HG03135 (cell line): ENCODE measurements around the gene EML6.

Experiments
- ATAC-seq: cut with Tn5 transposase; IDR thresholded peaks from one replicate; pipeline ENCODE4 v1.9.1; 2021; ENCODE audit warnings: mild to moderate bottlenecking, moderate library complexity; ENCODE audit not compliant: unreplicated experiment

EML6 gene

DNA sequence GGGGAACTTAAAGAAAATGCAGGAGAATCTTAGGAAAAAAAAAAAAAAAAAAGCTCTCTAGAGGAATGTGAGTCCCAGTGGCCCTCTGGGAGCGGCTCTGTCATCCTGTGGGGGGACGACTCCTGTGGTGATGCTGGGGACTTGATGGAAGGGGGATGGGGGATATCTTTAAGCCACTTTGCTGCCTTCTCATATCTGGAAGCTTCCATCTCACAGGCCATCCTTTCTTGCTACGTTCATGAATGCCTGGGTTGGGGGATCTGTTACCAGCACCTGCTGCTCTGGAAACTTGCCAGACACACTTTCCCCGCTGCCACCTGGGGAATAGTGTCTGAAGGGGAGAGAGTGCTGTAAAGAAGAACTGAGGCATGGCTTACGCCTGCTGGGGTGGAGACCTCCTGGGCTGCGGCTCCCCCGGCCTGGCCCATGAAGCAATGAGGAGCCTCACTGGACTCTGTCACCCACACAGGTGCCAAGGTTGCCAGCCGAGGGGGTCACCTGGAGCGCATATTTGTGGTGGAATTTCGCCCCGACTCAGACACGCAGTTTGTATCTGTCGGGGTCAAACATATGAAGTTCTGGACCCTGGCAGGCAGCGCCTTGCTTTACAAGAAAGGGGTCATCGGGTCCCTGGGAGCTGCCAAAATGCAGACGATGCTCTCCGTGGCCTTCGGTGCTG is 234.0 kb downstream of the EML6 start:
- ATAC-seq, result no peak

GRCh38 chr2:54958717-54959371 is 235.4 kb downstream of the EML6 start:
- ATAC-seq, result no peak

DNA sequence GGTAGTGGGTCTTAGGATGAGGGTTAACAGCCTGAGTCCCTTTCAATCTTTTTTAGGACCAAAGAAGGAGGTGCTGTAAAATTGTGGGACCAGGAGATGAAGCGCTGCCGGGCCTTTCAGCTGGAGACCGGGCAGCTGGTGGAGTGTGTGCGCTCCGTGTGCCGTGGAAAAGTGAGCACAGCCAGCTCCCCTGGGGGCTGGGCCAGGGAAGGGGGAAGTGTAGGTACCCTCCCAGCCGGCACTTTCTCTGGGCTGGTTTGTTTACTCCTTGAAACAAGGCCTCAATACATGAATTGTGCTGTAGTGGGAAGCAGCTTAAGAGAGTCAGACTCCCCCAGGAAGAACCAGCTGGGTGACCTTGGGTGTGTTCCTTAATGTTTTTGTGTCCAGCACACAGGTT is 236.7 kb downstream of the EML6 start:
- no peak for ATAC-seq

DNA sequence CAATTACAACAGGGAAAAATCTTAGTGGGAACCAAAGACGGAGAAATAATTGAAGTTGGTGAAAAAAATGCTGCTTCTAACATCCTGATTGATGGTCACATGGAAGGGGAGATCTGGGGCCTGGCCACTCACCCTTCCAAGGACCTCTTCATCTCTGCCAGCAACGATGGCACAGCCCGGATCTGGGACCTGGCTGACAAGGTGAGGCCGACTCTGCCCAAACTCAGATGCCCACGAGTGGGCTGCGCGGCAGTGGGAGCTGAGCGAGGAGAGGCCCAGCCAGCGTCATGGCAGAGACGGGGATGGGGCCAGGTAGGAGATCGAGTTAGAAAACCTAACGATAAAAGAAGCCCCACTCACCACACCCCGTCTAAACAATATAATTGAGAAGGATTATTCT is 239.0 kb downstream of the EML6 start:
- no peak for ATAC-seq

DNA sequence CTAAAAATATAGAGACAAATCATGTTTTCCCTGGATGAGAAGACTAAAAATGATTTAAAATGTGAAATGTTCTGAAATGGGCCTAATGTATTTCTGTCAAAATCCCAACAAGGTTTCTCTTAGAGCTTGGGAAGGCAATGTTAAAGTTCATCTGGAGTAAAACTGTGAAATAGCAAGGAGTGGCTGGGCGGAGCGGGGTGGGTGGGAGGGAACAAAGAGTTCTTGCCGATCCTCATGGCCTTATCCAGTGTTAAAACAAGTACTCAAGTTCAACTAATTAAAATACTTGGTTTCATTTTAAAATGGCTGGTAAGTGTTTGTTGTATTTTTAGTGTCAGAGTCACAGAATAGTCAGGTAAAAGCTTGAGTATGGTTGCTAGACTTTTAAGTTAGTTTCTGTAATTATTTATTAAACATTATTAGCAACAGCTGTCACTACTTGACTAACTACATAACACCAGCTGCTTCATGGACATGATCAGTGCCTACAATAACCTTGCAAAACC is 239.5 kb downstream of the EML6 start:
- ATAC-seq, result no peak

DNA sequence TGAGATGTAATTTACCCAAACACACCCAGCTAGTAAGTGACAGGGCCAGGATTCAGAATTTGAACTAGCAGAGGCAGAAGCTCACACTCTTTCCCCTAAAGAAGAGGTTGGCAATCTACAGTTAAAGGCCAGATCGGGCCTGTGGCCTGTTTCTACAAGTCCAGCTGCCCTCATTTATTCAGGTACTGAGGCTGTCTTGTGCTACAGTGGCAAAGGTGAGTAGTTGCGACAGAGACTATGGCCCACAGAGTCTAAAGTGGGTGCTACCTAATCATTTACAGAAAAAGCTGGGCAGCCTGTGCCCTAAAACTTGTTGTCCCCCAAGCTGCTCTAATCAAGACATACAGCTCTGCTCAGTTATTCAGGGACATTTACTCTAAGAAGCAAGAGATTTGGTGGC is 240.0 kb downstream of the EML6 start:
- ATAC-seq, result no peak

DNA sequence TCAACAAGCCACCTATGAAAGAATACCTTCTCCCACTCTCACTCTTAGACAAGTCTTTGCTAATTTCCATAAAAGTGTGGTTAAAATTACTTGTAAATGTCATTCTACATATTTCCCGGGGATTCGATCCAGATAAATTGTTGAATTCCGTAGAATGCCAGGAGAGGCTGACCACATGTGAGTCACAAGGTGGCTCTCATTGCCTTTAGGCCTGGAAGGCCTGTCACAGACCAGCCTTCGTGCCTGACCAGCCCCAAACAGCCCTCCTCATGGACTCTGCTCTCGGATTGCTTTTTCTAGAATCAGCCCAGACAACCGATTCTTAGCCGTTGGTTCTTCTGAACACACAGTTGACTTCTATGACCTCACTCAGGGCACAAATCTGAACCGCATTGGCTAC is 240.8 kb downstream of the EML6 start:
- ATAC-seq, result no peak

DNA sequence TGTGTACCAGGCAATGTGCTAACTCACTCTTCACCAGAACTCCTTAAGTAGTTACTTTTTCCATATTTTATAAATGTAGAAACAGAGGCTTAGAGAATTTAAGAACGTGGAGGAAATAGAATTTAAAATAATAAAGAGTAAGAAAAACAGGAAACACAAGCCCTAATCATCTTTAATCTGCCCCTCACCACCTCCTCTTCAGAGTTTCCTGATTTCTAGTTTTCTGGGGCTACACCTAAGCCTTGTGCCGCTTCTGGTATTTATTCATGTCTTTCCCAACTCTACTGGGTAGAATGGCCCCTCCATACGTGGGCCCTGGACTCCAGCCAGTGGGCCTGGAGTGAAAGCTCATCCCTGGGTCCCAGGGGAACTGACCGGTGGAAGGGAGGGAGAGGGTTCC is 241.4 kb downstream of the EML6 start:
- no peak for ATAC-seq

- no peak for ATAC-seq
Observed at GRCh38 chr2:54965425-54965824, 242.0 kb downstream of the EML6 start.

DNA sequence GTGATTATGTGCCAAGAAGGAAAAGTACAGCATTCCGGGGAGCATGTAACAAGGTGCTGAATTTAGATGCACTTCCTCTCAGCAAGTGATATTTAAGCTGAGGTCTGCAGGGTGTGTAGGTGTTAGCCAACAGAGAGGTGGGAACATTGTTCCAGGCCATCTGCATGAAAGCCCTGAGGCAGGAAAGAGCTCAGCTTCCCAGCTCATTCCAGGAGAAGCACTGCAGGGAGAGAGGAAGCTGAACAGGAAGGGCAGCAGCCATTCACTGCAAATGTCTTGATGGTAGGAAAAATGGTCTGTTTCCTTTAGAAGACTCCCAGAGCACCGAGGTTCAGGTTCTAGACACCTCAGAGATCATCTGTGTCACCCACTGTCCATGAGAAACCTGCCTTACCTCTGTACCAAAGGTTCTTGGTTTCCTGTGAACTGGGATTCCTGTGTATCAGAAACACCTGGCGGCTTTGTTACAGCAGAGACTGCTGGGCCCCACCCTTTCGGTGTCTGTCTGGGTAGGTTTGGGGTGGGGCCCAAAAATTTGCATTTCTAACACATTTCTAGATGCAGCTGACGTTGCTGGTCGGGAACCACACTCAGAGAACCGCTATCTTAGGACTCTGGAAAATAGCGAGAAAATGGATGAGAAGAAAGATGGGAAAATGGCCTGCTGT is 242.8 kb downstream of the EML6 start:
- ATAC-seq, result no peak

DNA sequence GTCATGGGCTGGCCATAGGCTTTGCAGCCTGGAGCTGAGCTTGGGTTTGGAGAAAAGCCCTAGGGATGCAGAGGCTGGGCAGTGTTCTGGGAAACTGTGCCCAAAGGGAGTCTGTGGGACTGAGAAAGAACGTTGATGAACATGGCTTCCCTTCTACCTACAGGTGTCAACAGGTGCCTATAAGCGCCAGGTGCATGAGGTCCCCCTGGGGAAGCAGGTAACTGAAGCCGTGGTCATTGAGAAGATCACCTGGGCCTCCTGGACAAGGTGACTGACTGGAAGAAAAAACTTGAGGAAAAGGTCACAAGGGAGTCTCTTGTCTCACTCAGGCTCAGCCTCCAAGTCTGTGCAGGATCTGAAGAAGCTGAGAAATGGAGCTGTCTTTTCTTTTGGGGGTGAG is 243.4 kb downstream of the EML6 start:
- ATAC-seq, result no peak

DNA sequence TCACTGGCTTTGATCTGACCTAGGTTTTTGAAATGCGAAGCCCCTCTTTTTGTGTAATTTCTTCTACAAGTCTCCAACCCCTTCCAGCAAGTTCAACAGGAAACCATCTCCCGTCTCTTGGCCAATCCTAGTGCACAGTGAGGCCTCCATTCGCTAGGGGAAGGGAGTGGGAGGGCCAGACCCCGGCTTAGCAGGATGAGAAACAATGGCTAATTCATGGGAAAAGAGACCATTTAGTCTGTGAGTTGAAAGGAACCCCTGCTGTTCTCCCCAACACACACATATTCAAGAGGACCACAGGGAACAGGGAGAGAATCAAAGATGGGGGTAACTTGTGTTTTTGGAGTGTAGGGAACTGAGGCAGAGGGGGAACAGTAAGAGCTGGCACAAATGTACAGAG is 243.8 kb downstream of the EML6 start:
- ATAC-seq, result no peak

DNA sequence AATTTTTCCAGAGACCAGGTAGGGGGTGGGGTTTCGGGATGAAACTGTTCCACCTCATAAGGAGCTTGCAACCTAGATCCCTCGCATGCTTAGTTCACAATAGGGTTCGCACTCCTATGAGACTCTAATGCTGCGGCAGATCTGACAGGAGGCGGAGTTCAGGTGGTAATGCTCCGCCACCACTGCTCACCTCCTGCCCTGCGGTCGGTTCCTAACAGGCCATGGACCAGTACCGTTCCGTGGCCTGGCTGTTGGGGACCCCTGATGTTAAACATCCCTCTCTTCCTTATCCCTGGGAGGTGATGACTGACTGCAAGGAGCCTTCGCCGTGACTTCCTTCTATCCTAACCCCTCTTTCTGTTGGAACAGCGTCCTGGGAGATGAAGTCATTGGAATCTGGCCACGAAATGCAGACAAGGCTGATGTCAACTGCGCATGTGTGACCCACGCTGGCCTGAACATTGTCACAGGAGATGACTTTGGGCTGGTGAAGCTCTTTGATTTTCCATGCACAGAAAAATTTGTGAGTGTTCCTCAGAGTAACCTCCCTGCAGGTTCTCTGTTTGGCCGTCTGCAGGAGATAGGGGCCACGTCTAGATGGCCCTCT is 244.4 kb downstream of the EML6 start:
- no peak for ATAC-seq

GRCh38 chr2:54968561-54969218 is 245.2 kb downstream of the EML6 start:
- no peak for ATAC-seq

- no peak for ATAC-seq
Observed at GRCh38 chr2:54969295-54969939, 246.0 kb downstream of the EML6 start.

GRCh38 chr2:54969940-54970338 is 246.5 kb downstream of the EML6 start:
- ATAC-seq, result no peak

DNA sequence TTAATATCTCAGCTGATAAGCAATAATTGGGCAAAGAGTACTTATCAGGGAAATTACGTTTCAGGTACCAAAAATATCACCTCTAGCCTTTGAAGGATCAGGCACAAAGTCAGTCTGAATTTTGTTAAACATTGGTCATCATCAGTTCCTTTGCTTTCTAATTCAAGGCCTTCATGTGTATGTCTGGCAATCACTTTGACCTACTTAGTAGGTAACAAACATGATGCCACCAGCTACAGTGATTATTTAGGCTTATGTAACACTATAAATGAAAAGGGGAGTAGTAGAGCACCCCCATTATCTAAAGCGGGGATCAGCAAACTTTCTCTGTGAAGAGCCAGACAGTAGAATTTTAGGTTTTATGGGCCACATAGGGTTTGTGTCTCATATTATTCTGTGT is 251.7 kb downstream of the EML6 start:
- no peak for ATAC-seq

GRCh38 chr2:54975598-54976492 is 252.4 kb downstream of the EML6 start:
- no peak for ATAC-seq

DNA sequence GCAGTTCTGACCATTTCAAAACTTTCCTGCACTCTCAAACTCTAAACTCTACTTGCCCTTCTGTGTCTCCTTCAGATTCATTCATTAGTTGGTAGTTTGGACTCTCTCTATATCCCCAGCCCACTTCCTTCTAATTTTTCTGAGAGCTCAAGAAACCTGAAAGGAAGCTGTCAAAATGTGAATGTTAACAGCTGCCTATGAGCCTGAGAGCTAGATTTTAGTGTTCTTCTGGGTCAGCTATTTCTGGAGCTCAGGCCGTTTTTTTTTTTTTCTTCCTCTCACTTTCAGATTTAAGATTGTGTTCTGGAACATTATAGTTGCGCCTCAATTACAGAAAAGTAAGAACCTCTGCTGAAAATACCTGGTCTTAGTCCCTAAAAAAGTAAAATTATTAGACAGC is 253.7 kb downstream of the EML6 start:
- ATAC-seq, result peak; percentile 78
